RKO (cell line): Measurements from ENCODE around the gene HLTF.
A peak's percentile ranks its signal among the peaks of the same experiment; 100 is the strongest.

Experiments used
- DNase-seq: peaks from one replicate; pipeline ENCODE4 v3.0.0-alpha.2; 2016; ENCODE audit warnings: low spot score

The HLTF gene

DNA sequence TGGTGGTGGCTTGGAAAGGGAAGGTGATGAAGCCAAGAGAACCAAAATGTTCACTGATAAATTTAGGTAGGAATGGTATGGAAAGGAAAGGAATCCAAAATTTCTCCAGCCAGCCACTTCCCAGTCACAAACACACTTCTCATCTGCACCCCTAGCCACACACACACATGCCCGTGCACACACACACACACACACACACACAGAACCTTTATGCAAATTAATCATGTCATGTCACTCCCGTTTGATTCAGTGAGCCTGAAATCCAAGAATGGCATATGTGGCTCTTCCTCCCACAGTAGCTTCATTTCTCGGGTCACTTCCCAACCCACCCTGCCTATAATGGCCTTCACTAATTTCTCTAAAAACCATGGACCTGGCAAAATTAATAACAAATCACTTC, 3.1 kb upstream of the HLTF start:
- DNase-seq: no peak

DNA sequence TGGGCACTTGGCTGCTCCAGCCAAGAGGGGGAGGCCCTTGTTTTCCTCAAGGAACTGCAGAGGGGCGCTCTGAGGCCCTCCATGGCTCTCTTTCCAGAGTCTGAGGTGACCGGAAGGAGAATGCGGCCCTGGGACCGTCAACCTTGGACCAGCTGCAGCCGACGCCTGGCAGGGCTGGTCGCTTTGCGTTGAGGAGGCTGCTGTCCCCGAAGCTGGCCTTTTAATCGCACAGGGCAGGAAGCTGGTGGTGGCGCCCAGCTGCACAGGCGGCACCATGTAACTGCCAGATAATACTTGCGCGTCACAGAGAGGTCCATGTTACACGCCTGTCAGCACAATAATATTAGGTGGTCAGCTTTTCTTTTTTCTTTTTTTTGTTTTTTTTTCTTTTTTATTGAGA, 875 bp upstream of the HLTF start:
- no peak for DNase-seq

DNA sequence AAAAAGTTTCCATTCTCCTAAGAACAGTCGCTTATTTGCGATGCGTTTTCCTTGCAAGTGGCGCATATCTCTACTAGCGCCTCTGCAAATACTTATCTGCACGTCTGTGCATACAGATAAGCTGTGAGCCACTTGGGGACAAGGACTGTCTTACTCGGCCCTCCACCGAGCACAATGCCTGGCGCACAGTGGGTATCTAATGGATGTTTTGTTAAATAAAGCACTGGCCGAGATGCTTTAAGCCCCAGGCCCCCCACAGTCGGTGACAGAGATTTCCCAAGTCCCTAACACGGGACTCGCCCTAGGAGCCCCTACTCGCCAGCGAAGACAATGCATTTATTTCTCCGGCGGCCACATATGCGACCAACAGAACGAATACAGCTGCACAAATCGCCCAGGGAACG, 503 bp downstream of the HLTF start:
- no peak for DNase-seq

DNA sequence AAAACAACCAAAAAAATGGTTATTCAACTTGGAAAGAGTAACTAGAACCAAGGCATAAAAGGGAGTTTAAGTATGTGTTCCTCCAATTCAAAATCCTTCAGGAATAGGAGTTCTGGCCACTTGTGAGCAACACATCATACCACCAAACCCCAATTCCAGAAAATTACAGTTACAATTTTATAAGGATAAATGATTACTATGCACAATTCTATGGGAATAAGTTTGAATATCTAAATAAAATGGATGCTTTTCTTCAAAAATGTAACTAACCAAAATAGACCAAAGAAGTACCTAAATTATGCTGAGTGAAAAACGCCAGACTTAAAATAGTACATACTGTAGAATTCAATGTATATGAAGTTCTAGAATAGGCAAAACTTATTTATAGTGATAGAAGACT, 4.6 kb downstream of the HLTF start:
- no peak for DNase-seq

DNA sequence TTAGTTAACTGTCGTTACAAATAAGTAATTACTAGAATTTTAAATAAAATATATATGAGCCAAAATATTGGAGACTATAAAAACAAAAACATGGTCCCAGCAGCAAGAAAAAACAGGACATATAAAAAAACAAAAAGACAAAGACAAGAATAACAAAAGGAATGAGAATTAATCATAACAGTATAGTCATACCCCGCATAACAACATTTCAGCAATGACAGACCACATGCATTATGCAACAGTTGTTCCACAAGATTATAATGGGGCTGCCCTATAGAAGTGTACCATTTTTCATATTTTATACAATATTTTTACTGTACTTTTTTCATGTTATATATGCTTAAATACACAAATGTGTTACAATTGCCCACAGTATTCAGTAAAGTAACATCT, 5.6 kb downstream of the HLTF start:
- peak; percentile 28 for DNase-seq

DNA sequence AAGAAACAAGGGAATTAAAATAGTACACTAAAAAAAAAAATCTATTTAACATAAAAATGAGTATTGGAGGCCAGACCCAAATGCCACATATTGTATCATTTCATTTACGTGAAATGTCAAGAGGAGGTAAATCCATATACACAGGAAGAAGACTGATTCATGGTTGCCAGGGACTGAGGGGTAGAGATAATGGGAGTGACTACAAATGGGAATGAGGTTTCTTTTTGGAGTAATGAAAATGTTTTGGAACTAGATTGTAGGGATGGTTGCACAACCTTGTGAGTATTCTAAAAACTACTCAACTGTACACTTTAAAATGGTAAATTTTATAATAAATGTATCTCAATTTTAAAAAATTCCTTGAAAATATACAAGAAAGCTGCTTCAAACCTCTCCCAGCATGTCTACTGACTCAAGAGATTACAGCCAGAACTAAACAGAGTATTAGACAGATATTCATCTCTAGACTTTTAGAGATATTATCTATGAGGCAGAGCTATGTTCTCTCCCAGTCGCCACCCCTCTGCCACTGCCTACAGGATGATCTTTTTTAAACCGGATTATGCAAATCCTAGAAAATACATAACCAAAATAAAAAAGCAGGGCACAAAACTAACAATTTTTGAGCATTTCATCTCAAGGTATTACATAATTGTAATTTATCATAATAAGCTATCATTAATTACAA, 6.2 kb downstream of the HLTF start:
- DNase-seq: no peak

DNA sequence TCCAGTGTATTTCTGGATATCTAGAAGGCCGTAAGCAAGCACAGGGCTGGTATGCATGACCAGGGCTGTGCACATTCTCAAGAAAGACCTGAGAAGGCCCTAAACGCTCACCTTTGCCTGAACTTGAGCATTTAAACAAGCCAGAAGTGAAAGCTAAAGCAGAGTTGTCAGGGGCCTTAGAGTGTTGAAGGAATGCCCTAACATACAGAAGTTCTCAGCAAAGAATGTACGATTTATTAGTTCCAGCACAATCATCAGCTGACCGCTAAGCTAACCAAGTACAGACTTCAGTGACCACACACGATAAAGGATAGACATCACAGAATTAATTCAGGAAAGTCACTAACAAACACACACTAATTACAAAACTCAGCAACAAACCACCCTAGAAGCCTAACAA, 8.7 kb downstream of the HLTF start:
- DNase-seq: no peak

DNA sequence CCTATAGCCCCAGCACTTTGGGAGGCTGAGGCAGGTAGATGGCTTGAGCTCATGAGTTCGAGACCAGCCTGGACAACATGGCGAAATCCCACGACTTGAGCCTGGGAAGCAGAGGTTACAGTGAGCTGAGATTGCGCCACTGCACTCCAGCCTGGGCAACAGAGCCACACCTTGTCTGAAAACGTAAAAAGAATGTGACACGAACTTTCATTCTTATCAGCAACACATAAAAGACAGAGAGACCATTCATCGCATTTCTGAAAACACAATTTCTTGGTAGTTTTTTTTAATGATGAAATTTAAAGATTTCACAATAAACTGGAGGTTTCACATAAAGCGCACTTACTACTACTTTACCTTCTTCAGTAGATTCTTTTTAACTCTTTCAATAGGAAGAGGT, 18.4 kb downstream of the HLTF start:
- no peak for DNase-seq

DNA sequence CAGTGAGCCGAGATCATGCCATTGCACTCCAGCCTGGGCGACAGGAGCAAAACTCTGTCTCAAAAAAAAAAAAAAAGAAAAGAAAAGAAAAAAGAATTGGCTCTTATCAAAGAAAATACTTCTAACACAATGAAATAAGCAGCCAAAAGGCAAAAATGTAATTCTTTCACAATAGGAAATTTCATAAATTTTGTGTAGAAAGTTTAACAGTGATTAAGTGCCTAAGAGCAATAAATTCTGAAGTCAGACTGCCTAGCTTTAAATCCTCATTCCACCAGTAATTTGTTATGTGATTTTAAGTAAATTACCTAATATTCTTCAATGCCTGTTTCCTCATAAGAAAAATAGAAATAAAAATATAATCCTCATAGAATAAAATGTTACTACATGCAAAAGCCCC, 24.6 kb downstream of the HLTF start:
- DNase-seq: no peak

DNA sequence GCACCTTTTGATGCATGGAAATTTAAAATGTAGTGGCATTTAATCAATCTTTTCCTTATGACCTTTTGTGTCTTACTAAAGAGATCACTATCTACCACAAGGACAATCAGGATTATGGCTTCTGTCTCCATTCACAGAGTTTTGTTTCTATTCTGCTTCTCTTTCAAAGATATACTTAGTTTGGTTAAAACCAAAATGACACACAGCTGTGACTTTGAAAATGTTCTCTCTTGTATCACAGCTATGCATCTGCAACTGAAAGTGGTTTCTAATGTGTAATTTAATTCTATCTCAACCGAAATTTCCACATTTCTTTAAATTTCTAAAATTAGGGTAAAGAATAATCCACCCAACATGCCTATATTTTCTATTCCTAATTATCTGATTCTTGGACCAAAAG, 27.7 kb downstream of the HLTF start:
- DNase-seq: no peak

DNA sequence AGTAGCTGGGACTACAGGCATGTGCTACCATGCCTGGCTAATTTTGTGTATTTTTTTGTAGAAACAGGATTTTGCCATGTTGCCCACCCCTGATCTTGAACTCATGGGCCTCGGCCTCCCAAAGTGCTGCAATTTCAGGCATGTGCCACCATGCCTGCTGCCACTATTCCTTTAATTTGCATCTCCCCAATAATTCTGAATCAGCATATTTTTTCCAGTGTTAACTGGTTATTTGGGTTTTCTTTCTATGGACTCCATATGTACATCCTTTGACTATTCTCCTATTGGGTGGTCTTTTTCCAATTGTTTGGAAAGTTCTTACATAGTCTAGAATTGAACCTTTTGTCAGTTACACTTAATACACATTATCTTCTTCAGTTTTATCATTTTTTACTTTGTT, 28.1 kb downstream of the HLTF start:
- DNase-seq: no peak

DNA sequence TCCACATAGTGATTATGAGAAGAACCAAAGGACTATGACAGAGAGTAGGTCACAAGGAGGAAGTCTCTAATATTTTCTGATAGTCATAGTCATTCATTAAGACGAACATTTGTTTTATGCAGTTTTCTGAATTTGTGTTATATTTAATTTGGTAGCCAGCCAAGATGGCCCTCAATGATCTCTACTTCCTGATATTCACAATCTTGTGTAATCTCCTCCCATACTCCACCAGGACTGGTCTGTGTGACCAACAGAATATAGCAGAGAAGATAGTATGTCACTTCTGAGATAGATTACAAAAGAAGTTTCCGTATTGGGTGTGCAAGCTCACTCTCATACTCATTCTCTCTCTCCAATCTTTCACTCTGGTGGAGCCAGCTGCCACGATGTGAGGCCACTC, 30.8 kb downstream of the HLTF start:
- no peak for DNase-seq

DNA sequence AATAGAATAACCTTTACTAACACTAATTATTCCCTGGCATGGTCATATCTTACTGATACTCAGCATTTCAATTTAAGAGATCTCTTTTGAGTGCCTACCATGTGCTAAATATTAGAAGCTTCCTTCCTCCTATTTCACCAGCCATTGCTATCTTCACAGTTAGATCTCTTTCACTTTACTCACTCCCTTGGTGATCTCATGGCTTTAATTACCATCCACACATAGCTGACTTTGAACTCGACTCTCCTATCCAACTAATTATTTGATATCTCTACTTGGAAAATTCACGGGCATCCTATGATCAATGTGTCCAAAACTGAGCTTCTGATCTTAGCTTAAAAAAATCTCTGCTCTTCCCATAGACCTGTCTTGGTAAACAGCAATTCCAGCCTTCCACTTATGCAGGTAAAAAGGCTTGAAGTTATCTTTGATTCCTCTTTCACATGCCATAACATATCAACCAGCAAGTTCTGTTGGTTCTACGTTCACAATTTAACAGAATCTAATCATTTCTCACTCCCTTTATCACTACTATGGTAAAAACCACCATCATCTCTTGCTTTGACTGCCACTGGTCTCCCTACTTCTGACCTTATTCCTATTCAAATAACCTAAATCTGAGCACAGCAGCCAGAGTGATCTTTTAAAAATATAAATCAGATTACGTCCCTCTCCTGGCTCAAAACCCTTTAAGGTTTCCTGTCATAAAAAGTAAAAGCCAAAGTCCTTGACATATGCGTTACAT, 41.8 kb downstream of the HLTF start:
- DNase-seq: no peak

DNA sequence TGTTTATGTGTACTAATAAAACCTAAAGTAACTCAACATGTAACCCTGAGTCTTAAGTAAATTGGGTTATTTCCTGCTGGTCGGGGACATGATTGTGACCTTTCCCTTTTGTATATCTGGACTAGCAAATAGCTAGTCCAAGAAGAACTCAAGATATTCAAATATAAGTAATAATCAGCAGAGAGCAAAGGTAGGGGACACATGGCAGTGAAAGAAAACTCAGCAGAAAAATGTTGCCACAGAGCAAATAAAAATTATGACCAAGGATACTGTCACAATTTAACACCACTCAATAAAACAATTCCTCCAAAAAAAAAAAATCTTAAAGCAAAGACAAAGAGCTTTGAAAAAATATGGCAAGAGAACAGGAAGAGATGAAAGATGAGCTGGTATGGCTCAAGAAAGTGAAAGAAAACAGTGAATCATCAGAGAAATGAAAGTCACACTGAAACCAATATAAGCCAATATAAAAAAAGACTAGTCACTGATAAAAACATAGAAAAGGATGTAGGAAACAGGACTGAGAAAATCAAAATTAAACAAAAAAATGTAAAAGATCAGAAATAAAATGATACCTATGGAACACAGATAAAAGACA, 43.4 kb downstream of the HLTF start:
- peak; percentile 9 for DNase-seq

DNA sequence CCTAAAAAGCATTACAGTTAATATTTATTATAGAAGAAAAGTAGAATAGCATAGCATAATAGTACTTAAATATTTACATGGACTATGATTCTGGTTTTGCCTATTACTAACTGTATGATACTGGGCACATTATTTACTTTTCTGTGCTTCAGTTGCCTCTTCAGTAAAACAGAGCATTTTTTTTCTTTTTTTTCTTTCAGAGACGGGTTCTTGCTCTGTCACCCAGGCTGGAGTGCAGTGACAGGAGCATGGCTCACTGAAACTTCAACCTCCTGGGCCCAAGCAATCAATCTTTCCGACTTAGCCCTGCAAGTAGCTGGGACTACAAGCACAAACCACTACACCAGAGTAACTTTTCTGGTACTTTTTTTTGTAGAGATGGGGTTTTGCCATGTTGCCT, 48.0 kb downstream of the HLTF start:
- no peak for DNase-seq

DNA sequence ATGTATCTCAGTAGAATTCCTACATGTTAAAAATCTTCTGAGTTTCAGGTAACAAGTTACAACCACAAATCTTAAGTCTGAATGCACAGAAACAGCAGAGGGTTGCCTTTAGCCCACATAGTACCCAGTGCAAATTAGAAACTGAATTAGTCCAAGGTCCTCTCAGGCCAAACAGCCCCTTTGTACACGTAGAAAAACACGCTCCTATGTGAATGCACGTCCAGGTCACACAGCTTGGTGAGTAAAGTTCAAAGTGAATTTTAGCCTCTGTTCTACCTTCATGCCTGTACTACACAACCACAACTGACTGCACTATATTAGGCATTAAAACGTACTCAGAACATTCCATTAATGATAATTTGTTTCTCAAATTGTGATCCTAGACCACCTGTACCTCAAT, 48.6 kb downstream of the HLTF start:
- DNase-seq: no peak

DNA sequence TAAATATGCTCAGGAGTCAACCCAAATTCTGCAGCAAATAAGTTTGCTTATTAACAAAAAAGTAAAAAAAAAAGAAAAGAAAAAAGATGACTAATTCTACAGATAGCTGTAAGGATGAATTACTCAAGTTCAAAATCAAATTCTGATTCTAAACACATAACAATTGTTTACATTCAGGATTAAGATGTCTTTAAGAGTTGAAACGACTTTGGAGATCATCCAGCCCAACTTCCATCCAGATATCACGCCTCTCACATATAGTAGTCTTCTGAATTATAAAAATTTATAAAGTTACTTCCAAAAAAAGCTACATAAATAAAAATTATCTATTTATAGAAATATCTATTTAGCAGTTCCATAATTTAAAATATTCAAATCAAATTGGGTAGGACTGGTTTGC, 55.2 kb downstream of the HLTF start:
- no peak for DNase-seq

DNA sequence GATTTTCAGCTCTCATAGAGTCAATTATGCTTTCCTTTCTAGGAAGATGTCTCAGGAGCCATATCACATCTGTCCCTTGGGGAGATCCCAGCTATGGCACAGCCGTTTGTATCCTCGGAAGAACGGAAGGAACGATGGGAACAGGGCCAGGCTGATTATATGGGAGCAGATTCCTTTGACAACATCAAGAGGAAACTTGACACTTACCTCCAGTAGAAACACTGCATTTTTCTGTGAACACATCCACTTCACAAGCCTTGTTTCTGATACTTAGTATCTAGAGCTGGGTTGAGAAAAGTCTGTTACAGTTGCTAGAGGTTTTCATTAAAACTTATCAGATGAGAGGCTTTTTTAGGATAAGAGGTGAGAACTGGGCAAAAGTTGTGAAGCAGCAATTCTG, 59.6 kb downstream of the HLTF start:
- DNase-seq: no peak

DNA sequence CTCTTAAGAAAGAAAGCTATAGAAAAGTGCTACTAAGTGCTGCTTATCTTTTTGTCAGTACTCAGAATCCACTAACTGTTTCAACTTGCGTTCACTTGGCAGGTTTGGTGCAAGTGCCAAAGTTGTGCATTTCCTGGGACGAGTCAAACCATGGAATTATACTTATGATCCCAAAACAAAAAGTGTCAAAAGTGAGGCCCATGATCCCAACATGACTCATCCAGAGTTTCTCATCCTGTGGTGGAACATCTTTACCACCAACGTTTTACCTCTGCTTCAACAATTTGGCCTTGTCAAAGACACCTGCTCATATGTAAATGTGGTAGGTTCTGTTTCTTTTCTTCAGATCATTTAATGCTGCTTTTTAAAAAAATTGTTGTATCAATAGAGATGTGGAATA, 62.4 kb downstream of the HLTF start:
- peak; percentile 26 for DNase-seq

DNA sequence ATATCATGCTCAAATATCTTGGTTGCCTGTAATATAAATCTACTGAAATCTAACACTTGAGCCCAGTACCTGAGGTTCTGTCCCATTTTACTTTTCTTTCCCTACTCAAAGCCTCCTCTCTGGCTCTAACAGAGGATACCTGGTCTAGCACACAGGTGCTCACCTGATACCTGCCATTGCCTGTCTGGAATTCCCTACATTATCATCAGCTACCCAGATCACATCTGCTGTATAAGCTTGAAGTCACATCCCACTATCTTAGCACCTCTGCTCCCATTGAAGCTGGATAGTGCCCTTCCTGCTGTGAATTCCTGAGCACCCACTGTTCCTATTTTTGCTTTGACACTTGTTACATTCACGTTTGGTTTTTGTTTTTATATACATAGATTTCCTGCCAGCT, 64.5 kb downstream of the HLTF start:
- DNase-seq: no peak

DNA sequence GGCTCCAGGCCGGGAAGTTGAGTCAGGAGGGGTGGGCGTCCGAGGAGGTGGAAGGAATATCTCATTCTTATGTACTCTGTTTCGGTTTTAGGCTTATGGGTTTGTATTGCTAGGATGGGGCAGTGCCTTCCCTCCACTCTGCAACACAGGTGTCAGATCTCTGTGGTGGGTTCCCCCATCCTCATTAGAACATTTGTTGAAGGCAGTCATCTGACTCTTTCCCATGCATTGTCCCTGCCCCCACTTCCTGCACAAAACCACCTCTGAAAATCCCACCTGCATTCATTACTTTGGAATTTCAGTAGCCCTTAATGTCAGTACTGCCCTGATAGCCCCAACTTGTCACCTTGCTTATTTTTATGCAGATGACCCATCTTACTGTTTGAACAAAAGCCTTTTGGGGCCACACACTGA, 65.5 kb downstream of the HLTF start:
- no peak for DNase-seq

DNA sequence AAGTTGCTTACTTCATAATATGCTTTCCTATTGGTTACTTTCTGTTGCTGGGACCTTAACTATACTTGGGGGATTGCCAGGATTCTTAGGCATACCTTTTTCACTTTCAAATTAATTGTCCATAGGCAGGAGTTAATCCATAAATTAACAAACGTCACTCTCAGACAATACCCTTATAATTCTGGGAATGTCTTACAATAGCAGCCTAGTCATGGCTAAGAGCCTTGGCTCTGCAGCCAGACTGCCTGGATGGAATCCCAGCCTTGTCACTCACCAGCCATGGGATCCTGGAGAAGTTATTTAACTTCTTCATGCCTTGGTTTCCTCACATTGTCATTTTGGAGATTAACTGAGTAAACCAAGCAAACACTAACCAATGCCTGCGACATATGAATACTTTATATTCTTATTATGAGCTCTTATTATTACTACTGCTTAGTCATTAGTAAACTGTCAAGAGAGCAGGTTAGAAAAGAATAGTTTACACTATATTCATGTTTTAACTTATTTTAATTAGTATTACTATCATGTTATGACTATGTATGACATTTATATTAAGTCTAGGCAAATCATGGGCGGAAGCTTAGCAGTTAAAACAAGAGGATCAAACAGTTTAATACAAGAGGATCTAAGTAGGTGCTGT, 66.0 kb downstream of the HLTF start:
- DNase-seq: no peak

DNA sequence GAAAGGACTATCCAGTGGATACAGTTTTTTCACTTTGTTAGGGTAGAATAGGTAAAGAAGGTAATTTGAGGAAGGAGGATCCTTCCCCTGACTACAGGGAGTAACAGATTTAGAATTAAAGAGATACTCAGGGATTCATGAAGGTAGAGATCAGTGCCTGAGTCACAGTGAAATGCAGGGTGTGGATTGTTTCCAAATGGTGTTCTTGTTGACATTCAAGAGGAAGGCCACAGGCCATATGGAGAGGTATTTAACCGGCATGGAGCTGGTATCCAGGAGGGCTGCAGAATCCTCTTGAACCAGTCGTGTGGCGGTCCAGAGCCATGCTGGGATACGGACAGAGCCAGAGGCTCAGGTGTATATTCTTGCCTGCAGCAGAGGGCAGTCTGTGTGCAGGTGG, 66.8 kb downstream of the HLTF start:
- DNase-seq: no peak
